Smooth muscle cell (in vitro differentiated cells): ENCODE data around the gene FUT9. TPM values are rescaled to one million over a fixed set of nuclear protein-coding genes. Genes with fewer than 3 reads are reported as not detected.

Experiments
- DNase-seq: peaks from one replicate; lab custom pipeline; 2025; ENCODE audit not compliant: unreplicated experiment; lab: John Stamatoyannopoulos, UW
- H2AFZ ChIP-seq: fragments of 200-600 bp; sonication (generic); 2 replicates; pipeline ENCODE4 v1.6.0; 2016; ENCODE audit warnings: antibody characterized with exemption, low read depth, mild to moderate bottlenecking
- H3F3A ChIP-seq: fragments of 200-600 bp; sonication (generic); 2 replicates; pipeline ENCODE4 v1.6.0; 2017; ENCODE audit warnings: antibody characterized with exemption, low read depth
- H3K27ac ChIP-seq: fragments of 200-600 bp; sonication (generic); 2 replicates; pipeline ENCODE4 v1.5.1; 2016; ENCODE audit warnings: low read depth, mild to moderate bottlenecking
- H3K27me3 ChIP-seq: fragments of 200-600 bp; sonication (generic); 2 replicates; pipeline ENCODE4 v1.6.1; 2016; ENCODE audit warnings: low read depth, mild to moderate bottlenecking
- H3K36me3 ChIP-seq: fragments of 200-600 bp; sonication (generic); 2 replicates; pipeline ENCODE4 v1.5.1; 2016; ENCODE audit warnings: low read depth
- H3K4me1 ChIP-seq: fragments of 200-600 bp; sonication (generic); 2 replicates; pipeline ENCODE4 v1.5.1; 2016; ENCODE audit warnings: low read depth
- H3K4me2 ChIP-seq: fragments of 200-600 bp; sonication (generic); 2 replicates; pipeline ENCODE4 v1.6.0; 2016; ENCODE audit warnings: mild to moderate bottlenecking
- H3K4me3 ChIP-seq: fragments of 200-600 bp; sonication (generic); 2 replicates; pipeline ENCODE4 v1.5.1; 2016; ENCODE audit warnings: mild to moderate bottlenecking
- H3K79me2 ChIP-seq: fragments of 200-600 bp; sonication (generic); 2 replicates; pipeline ENCODE4 v1.6.0; 2016; ENCODE audit warnings: low read depth, mild to moderate bottlenecking
- H3K9ac ChIP-seq: fragments of 200-600 bp; sonication (generic); 2 replicates; pipeline ENCODE4 v1.6.0; 2016; ENCODE audit warnings: low read depth
- H3K9me3 ChIP-seq: fragments of 200-600 bp; sonication (generic); replicated peaks from 2 replicates; pipeline ENCODE4 v1.5.1; 2016; ENCODE audit warnings: low read depth
- H4K20me1 ChIP-seq: fragments of 200-600 bp; sonication (generic); 2 replicates; pipeline ENCODE4 v1.6.0; 2016; ENCODE audit warnings: low read depth
- WGBS: methylation state at CpG from one replicate; pipeline ENCODE4 v1.1.7; 2016; ENCODE audit warnings: low lambda C conversion rate; 5-methylcytosine and 5-hydroxymethylcytosine counted together
- polyA plus RNA-seq: library from polyadenylated mRNA; unstranded; fragments of >200 nt; fragmentation: Nextera tagmentation; extraction: Ambion mirVana; gene quantifications from 2 replicates; pipeline ENCODE4 v1.2.1, GENCODE V29; 2016
- total RNA-seq: library from RNA; depleted of rRNA; stranded (reverse); fragments of >200 nt; gene quantifications from 2 replicates; pipeline ENCODE4 v1.2.3, GENCODE V29; 2014
- TF ChIP-seq, protein P1 (sequence below): fragments of 200-600 bp; sonication (generic); IDR thresholded peaks from 2 replicates; pipeline ENCODE4 v1.5.1; 2017; ENCODE audit warnings: borderline replicate concordance, mild to moderate bottlenecking, antibody characterized with exemption; ENCODE audit not compliant: insufficient read depth, poor library complexity, severe bottlenecking

The FUT9 gene
- total and polyA plus RNA-seq, 2 experiments from 2014 or later, result 0.04 TPM; not detected in 1

DNA sequence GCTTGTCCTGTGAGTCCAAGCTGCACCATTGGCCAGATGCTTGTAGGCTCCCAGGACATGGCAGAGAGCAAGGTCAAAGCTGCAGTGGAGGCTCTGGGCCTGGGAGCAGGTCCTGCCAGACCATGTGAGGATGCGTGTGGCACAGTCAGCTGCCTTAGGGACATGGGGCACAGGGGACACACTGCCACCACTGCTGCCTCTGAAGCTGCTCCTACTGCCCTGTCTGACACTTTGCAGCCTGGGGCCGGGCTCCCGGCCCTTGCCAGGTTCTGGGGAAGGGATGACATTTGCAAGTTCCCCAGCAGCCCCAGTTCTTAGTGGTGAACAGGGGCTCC lies 13.2 kb upstream of the FUT9 start:
- Histone ChIP-seq H3K4me1 (no peaks in the 10 kb centered on the region), H3K79me2 (no peaks in the 10 kb centered on the region)
- WGBS, result 100% methylated on average over 3 of the region's 3 CpGs

DNA sequence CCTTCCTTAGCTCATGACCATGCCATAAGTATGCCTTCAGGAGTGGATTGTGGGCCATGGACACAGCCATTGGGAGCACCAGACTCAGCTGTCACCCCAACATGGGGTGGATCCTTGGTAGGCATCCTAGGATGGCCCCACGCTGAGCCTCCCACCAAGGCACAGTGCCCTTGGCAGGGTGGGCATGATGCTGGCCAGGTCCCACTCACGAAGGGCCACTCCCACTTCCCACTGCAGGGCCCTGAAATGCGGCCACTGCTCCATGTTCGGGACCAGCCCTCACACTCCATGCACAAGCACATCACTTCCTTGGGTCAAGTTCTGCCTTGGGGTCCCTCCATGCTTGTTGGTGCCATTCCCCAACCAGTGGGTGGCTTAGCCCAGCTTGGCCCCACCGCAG lies 12.9 kb upstream of the FUT9 start:
- no peak for DNase-seq
- Histone ChIP-seq H3K4me3 (no peak overlapping the region), H4K20me1 (no peaks in the 10 kb centered on the region), H3K79me2 (no peaks in the 10 kb centered on the region), H3K9me3 (no peaks in the 10 kb centered on the region), H3K9ac (no peak overlapping the region), H3K4me1 (no peaks in the 10 kb centered on the region), H3K36me3 (no peaks in the 10 kb centered on the region), H3F3A (no peaks in the 10 kb centered on the region), H3K4me2 (no peak overlapping the region), H2AFZ (no peak overlapping the region), H3K27me3 (no peaks in the 10 kb centered on the region), H3K27ac (no peak overlapping the region)
- TF ChIP-seq, protein P1, sequence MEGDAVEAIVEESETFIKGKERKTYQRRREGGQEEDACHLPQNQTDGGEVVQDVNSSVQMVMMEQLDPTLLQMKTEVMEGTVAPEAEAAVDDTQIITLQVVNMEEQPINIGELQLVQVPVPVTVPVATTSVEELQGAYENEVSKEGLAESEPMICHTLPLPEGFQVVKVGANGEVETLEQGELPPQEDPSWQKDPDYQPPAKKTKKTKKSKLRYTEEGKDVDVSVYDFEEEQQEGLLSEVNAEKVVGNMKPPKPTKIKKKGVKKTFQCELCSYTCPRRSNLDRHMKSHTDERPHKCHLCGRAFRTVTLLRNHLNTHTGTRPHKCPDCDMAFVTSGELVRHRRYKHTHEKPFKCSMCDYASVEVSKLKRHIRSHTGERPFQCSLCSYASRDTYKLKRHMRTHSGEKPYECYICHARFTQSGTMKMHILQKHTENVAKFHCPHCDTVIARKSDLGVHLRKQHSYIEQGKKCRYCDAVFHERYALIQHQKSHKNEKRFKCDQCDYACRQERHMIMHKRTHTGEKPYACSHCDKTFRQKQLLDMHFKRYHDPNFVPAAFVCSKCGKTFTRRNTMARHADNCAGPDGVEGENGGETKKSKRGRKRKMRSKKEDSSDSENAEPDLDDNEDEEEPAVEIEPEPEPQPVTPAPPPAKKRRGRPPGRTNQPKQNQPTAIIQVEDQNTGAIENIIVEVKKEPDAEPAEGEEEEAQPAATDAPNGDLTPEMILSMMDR, result no peak
- WGBS, result 86% methylated on average over 5 of the region's 5 CpGs

More for the DNA sequence above, 13.2 kb upstream of the FUT9 start:
- H3K9me3 ChIP-seq, result no peaks in the 10 kb centered on the region
- no peaks in the 10 kb centered on the region for H3K36me3 ChIP-seq
- no peaks in the 10 kb centered on the region for H3K27me3 ChIP-seq
- H2AFZ ChIP-seq, result no peak overlapping the region
- H3F3A ChIP-seq, result no peaks in the 10 kb centered on the region
- no peak for DNase-seq
- no peak overlapping the region for H3K9ac ChIP-seq
- no peak overlapping the region for H3K4me3 ChIP-seq
- no peak overlapping the region for H3K27ac ChIP-seq
- H3K4me2 ChIP-seq, result no peak overlapping the region
- no peaks in the 10 kb centered on the region for H4K20me1 ChIP-seq
- TF ChIP-seq, protein P1, result no peak

DNA sequence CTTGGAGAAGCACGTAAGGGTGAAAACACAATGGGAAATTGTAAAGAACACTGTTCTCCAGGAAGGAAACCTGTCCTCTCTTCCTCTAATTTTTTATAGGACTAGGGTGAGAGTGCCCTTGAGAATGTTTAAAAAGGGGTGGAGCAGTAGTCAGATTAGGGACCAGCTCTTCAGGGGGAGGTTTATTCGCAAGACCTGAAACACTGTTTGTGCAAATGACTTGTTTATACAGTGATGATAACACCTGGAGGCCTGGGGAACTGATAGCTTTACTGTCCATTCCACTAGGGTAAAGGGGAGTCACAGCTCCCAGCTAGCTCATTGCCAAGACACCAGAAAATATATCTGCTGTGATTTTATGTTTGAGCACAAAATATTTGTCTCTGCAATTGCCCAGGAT lies 8.1 kb upstream of the FUT9 start:
- no peak overlapping the region for H2AFZ ChIP-seq
- H3K4me3 ChIP-seq, result no peak overlapping the region
- H3K9me3 ChIP-seq, result no peaks in the 10 kb centered on the region
- H3K79me2 ChIP-seq, result no peaks in the 10 kb centered on the region
- DNase-seq, result no peak
- H3K9ac ChIP-seq, result no peak overlapping the region
- 85% methylated on average over 2 of the region's 2 CpGs for WGBS
- no peaks in the 10 kb centered on the region for H4K20me1 ChIP-seq
- H3K27ac ChIP-seq, result no peak overlapping the region
- H3K4me1 ChIP-seq, result no peaks in the 10 kb centered on the region
- H3K27me3 ChIP-seq, result no peaks in the 10 kb centered on the region
- no peaks in the 10 kb centered on the region for H3F3A ChIP-seq
- H3K36me3 ChIP-seq, result no peaks in the 10 kb centered on the region
- TF ChIP-seq, protein P1, result no peak
- H3K4me2 ChIP-seq, result no peak overlapping the region

DNA sequence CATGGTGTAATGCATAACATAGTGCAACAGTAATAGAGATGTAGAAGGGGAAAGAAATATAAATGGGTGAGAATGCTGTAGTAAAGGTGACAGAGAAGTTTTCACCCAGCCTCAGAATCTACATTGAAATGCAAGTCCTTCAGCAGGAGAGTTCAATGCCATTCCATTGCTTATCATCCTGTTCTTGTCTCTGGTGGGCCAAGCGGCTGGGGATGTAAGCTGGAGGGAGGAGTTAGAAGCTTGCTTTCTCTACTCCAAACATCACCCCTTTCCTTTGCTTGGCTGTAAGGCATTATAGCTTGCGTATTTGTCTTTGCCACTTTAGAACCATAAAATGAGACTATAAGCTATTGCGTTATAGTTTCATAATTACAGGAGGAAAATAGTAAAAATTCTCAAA lies 2.2 kb upstream of the FUT9 start:
- TF ChIP-seq, protein P1, result no peak
- DNase-seq, result no peak
- Histone ChIP-seq H3F3A (no peaks in the 10 kb centered on the region), H3K4me1 (peaks cover 12% of the 10 kb centered on the region), H3K4me2 (no peak overlapping the region), H3K79me2 (no peaks in the 10 kb centered on the region), H3K27me3 (peaks cover 48% of the 10 kb centered on the region), H3K9ac (no peak overlapping the region), H3K27ac (no peak overlapping the region), H2AFZ (no peak overlapping the region), H4K20me1 (no peaks in the 10 kb centered on the region), H3K36me3 (no peaks in the 10 kb centered on the region), H3K4me3 (no peak overlapping the region), H3K9me3 (no peaks in the 10 kb centered on the region)
- WGBS, result 73% methylated on average over 3 of the region's 3 CpGs
